GM08714 (cell line): ENCODE data around the gene GTF2A2.
"Not testable (repeated sequence)": the region's sequence is repeated elsewhere in the genome, so short reads cannot be mapped to it uniquely, and the experiment has no call there.

Source experiments
- H3K4me3 ChIP-seq: fragments of 200-500 bp; sonication (Bioruptor generic); 2 replicates; pipeline ENCODE4 v1.5.1; 2014; ENCODE audit warnings: mild to moderate bottlenecking, low read length, inconsistent platforms
- ZNF274 ChIP-seq: IDR thresholded peaks from 2 replicates; pipeline ENCODE4 v1.6.1; 2012; ENCODE audit warnings: mild to moderate bottlenecking, low read depth, low read length

Gene GTF2A2

DNA sequence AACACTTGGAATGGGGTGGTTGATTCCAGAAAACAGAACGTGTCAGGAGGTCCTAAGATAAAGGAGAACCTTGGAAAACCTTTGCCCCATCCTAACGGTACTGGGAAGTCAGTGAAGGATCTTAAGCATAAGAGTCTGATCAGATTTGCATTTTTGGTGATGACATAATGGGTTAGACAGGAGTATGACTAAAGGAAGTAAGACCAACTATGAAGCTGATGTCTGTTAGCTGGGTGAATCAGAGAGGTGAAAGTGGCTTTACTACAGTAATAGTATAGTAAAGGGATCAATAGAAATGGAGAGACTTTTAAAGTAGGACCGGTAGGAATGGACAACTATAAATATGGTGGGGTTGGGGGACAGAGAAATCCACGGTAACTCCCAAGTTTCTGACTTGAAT lies 12.6 kb downstream of the GTF2A2 start:
- no peak overlapping the region for H3K4me3 ChIP-seq
- no peak for TF ChIP-seq ZNF274

DNA sequence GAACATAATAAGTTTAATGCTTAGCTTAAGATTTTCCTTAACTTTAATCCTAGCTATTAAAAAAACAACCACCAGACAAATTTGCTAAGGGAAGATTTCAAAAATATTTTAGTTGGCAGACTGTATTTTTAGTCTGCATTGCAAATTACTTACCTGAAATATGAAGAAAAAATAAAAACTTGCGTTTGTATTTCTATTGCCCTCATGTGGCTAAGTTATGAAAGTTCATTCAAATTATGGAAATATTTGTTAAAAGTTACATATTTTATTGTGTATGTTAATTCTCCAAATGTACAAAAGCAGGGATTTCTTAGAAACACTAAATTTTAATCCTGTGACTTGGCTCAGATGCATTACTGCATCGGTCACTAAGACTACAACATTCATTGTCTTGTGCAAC lies 15.0 kb downstream of the GTF2A2 start:
- no peak for TF ChIP-seq ZNF274
- no peak overlapping the region for H3K4me3 ChIP-seq

DNA sequence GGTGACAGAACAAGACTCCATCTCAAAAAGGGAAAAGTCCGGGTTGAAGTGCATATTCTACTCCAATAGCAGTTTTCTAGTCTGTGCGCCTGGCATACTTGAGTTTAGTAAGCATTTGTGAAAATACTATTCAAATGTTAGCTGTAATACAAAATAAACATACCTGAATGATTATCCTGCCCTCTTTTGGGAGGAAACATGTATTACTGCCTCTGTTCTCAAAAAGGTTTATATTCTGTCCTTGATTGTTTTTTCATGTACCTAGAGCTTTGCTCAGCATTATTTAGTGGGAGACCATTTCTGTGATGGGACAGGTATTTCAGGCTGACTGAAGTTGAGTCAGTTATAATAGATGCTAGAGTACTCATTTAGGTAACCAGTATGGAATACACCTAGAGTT lies 19.8 kb downstream of the GTF2A2 start:
- H3K4me3 ChIP-seq: not testable (repeated sequence)

DNA sequence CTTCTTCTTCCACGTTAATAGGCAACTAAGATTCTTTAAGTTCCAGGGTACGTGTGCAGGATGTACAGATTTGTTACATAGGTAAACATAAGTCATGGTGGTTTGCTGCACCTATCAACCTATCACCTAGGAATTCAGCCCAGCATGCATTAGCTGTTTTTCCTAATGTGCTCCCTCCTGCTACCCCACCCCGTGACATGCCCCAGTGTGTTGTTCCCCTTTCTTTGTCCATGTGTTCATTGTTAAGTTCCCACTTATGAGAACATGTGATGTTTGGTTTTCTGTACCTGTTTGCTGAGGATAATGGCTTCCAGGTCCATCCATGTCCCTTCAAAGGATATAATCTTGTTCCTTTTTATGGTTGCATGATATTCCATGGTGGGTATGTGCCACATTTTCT lies 21.1 kb downstream of the GTF2A2 start:
- TF ChIP-seq ZNF274: no peak
- H3K4me3 ChIP-seq: no peak overlapping the region

DNA sequence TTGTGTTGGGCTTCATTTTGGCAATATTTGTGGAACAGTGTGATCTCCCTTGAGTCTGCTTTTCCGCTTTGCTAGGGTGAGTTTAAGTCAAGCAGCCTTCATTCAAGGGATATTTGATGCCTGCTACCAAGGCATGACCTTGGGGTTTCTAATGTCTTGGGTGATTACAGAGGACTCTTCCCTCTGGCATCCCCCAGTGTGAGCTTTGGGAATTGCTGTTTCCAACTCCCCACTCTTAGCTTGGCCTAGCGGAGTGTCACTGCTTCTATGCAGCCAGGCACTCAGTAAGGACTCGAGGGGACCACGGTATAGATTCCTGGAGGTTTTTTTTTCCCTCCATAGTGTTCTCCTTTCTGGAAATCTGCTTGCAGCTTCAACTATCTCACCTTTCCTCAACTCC lies 24.6 kb downstream of the GTF2A2 start:
- no peak overlapping the region for H3K4me3 ChIP-seq
- no peak for TF ChIP-seq ZNF274

DNA sequence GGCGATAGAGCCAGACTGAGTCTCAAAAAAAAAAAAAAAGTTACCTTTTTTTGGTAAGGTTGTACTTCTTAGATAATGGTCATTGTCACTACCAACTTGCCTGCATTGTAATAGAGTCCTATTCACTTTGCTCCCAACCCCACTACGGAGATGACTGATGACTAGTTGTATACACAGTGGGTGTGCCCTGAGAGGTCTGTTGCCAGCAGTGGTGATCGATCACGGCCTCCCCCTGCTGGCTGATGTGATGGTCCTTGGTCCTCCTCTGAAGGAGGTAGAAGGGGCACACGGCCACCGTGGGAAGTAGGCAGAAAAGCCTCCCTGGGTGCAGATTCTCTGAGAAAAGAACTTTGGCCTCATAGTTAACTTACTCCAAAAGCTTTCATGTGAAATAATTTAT lies 35.0 kb downstream of the GTF2A2 start:
- no peak for TF ChIP-seq ZNF274

DNA sequence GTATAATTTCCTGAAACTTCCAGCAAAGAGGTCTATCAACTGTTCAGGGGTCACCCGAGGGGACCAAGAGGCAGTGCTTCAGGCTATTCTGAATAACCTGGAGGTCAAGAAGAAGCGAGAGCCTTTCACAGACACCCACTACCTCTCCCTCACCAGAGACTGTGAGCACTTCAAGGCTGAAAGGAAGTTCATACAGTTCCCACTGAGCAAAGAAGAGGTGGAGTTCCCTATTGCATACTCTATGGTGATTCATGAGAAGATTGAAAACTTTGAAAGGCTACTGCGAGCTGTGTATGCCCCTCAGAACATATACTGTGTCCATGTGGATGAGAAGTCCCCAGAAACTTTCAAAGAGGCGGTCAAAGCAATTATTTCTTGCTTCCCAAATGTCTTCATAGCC lies 38.9 kb downstream of the GTF2A2 start:
- no peak overlapping the region for H3K4me3 ChIP-seq
- TF ChIP-seq ZNF274: no peak

More for the DNA sequence above, 35.0 kb downstream of the GTF2A2 start:
- H3K4me3 ChIP-seq: no peak overlapping the region

DNA sequence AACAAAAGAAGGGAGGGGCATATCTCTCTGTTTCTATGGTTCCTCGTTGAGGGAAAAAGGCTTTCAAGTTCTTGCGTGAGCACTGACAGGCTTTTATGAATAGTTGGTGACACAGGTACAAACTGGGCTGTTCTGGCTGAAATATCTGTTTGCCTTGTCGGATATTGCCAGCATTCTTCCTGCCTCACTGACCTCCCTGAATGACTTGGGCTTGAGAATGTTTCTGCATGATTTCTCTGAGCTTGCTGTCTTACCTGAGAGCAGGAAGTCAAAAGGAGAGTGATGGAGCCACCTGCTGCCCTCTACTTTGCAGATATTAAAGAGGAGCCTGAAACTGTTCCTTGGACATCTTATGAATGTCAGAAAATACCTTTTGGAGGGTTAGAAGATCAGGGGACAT lies 40.9 kb downstream of the GTF2A2 start:
- no peak overlapping the region for H3K4me3 ChIP-seq
- TF ChIP-seq ZNF274: no peak

DNA sequence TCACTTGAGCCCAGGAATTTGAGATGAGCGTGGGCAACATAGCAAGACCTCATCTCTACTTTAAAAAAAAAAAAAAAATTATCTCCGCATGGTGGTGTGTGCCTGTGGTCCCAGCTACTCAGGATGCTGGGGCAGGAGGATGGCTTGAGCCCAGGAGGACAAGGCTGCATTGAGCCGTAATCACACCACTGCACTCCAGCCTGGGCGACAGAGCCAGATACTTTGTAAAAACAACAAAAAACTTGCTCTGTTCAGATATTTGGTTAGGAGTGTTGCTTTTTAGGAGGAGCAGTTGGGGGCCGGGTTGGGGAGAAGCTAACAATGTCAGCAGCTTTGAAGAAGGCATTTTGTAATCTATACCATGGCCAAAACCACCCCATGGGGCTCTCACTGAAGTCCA lies 41.7 kb downstream of the GTF2A2 start:
- no peak for TF ChIP-seq ZNF274
- no peak overlapping the region for H3K4me3 ChIP-seq

DNA sequence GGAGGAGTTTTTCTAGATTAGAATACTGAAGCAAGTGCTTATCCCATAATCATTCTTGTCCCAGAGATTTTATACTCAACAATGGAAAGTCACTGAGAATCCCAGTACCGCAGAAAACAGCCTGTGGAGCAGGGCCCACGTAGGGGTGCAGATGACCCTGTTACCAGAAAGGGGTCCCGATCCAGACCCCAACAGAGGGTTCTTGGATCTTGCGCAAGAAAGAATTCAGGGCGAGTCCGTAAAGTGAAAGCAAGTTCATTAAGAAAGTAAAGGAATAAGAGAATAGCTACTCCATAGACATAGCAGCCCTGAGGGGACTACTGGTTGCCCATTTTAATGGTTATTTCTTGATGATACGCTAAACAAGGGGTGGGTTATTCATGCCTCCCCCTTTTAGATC lies 43.2 kb downstream of the GTF2A2 start:
- no peak for TF ChIP-seq ZNF274
- no peak overlapping the region for H3K4me3 ChIP-seq

DNA sequence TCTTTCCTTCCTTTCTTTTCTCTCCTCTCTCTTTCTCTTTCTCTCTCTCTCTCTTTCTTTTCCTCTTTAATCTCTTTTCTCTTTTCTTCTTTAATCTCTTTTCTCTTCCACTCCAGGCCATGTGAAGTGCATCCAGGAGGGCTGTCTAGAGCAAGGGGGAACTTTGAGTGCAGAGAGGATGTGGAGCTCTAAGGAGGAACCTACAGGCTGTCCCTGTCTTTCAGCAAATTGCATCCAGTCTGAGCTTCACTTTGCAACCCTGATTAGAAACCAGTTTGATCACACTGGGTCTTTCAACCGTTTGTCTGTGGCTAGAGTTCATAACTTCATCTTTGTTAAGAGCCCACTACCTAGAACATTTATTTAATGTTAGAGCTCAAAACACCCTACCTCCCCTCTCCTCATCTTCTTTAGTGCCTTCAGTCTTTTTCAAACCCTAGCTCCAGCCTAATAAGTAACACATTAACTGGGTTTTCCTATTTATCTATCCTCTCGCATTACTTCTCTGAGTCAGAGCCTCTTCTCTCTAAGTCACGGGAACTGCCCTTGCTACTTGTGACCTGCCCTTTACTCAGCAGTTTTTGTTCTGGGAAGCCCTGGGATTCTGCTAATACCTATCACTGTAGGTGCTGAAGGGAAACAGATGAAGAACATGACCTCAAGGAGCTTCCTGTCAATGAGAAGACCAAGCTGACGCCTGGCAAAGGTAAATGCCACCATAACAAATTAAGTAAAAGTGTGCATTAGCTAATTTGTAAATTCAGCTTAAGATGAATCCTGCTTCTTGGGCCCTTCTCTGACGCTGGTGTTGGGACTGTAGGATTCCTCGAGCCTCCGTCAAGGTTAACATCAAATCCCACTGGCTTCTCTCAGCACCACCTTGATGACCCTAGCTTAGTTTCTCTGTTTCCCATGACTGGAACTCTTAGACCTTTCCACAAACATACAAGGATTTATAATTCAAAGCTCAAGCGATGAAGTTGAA lies 45.7 kb downstream of the GTF2A2 start, which contains the start of gene GCNT3:
TSS of gene GCNT3 (plus strand) at position 508 of the 985 bp plus-strand sequence. CDS start 6,456 bp downstream, outside the sequence.
- H3K4me3 ChIP-seq: no peak within 1 kb of the TSS
- TF ChIP-seq ZNF274: no peak

DNA sequence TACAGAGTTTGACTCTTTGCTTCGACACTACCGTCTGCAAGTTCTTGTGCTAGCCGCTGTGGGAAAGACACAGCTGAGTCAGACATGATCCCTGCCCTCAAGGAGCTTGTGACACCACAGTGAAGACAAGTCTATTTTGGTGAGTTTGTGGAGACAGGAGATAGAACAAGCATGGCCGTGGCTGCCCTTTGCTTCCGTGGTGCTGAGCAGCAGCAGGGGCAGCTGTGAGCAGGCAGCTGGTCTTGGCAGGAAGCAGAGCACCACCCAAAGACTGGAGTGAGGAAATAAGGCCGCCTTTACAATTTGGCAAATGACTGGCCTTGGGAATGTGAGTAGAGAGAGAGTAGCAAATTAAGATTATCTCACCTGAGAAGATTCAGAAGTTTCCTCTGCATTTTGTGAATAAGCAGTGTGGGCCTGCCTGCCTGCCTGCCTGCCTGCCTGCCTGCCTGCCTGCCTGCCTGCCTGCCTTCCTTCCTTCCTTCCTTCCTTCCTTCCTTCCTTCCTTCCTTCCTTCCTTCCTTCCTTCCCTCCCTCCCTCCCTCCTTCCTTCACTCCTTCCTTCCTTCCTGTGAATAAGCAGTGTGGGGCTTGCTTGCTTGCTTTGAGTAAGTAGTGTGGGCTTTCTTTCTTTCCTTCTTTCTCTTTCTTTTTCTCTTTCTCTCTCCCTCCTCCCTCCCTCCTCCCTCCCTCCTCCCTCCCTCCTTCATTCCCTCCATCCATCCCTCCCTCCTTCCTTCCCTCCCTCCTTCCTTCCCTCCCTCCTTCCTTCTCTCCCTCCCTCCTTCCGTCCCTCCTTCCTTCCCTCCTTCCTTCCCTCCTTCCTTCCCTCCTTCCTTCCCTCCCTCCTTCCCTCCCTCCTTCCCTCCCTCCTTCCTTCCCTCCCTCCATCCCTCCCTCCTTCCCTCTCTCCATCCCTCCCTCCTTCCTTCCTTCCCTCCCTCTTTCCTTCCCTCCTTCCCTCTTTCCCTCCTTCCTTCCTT lies 47.3 kb downstream of the GTF2A2 start:
- no peak overlapping the region for H3K4me3 ChIP-seq
- TF ChIP-seq ZNF274: no peak

DNA sequence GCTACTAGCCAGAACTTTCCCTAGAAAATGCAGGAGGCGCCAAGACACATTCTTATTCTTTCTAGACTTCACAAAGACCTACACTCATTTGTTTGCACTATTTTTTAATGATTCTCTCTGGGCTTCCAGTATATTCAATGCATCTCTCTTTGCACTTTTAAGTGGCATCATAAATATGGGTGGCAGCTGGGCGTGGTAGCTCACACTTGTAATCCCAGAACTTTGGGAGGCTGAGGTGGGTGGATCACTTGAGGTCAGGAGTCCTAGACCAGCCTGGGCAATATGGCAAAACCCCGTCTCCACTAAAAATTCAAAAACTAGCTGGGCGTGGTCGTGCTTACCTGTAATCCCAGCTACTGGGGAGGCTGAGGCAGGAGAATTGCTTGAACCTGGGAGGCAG lies 51.3 kb downstream of the GTF2A2 start:
- H3K4me3 ChIP-seq: no peak overlapping the region
- TF ChIP-seq ZNF274: no peak

DNA sequence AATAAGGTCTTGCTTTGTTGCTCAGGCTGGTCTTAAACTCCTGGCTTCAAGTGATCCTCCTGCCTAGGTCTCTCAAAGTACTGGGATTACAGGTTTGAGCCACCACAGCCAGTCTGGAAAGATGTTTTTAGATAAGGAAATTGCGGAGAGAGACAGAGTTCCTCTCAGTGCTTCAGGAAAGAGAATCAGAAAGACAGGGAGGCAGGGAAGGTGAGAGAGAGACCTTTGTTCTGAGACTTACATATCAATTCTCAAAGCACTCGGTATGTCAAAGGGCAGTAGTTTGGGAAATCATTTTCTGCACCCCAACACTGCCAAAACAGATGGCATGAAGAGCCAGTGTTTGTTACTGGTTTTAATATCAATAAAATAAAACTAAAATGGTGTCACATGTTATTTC lies 58.9 kb downstream of the GTF2A2 start:
- H3K4me3 ChIP-seq: no peak overlapping the region
- no peak for TF ChIP-seq ZNF274
